Measurements from ENCODE around the gene CHI3L1. TPM values are rescaled to one million over a fixed set of nuclear protein-coding genes. Genes with fewer than 3 reads are reported as not detected.

The CHI3L1 gene
- total and polyA plus RNA-seq, 2 experiments from 2014 or later = 0.22 to 0.23 TPM

DNA sequence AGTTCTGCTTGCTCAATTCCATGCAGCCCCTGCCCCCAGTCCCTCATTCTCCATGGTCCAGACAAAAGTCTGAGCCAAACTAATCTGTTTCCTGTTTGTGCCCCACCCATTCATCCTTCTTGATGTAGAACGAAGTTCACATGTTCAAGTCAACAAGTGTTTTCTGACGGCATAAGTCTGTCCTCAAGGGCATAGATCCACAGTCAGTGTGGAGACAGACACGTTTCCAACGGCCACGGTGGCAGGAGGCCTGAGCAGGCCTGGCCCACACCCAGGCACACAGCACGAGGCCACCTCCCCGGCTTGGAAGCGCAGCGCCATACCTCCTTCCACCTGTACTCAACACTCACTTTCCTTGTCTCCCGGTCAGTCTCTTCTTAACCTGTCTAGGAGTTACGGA lies 42.9 kb downstream of the CHI3L1 start:
- no peak overlapping the region for H3K4me3 ChIP-seq
- no peak overlapping the region for H3K4me2 ChIP-seq (ENCODE audit: unreplicated experiment)
- no peaks in the 10 kb centered on the region for H3K79me2 ChIP-seq (ENCODE audit: insufficient read depth)
- DNase-seq = no peak
- 65 to 77% methylated on average over 11 of the region's 11 CpGs for WGBS, 2 experiments (ENCODE audit: low coverage in 1 of 2, low lambda C conversion rate in 2 of 2, missing lambda C conversion rate in 2 of 2)
- H3K9me3 ChIP-seq (ENCODE audit: low read depth) = no peaks in the 10 kb centered on the region
- H4K20me1 ChIP-seq (ENCODE audit: insufficient read depth) = no peaks in the 10 kb centered on the region
- H3K27me3 ChIP-seq (replicated peaks; ENCODE audit: insufficient read depth) = no peaks in the 10 kb centered on the region
- H3K9ac ChIP-seq = no peak overlapping the region
- TF ChIP-seq EZH2phosphoT487 (IDR thresholded peaks at IDR 0.05; ENCODE audit: insufficient read depth, low read depth) (no peak), EZH2 (IDR thresholded peaks at IDR 0.05; ENCODE audit: insufficient read depth, poor library complexity, severe bottlenecking) (no peak)
- H2AFZ ChIP-seq = no peak overlapping the region
- H3K36me3 ChIP-seq (ENCODE audit: low read depth) = no peaks in the 10 kb centered on the region
- no peak overlapping the region for H3K27ac ChIP-seq
- H3K4me1 ChIP-seq (ENCODE audit: insufficient read depth) = peaks cover 11% of the 10 kb centered on the region; the same call in 1 of the 2 replicates
- no peaks in the 10 kb centered on the region for H3K9me2 ChIP-seq (ENCODE audit: insufficient read depth)
- H3F3A ChIP-seq (ENCODE audit: insufficient read depth) = peaks cover 3% of the 10 kb centered on the region; the same call in 1 of the 2 replicates
- in situ Hi-C loops (cut with MboI) = no loop called here

DNA sequence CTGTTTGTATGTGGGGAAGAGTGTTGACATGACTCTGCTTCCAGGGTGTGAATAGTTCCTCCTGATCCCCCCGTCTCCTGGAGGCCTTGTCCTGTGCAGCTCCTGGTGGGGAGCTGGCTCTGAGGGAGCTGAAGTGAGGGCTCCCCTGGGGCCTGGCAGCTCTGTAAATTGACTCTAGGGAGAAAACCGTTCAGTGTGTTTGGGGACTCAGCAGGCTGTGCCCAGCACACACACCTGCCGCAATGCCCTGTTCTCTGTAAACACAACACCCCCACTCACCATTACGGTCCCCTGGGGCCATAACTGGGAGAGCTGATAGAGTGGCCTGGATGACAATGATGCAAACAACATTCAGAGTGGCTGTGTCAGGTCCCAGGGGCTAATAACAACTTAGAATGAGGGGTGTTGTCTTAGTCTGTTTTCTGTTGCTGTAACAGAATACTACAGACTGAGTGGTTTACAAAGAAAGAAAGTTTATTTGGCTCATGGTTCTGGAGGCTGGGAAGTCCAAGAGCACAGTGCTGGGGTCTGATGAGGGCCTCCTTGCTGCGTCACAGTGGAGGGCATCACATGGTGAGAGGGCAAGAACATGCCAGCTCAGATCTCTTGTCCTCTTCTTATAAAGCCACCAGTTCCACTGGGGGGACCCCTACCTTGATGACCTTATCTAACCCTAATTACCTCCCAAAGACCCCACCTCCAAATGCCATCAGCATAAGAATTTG lies 43.7 kb downstream of the CHI3L1 start:
- WGBS, 2 experiments (ENCODE audit: low coverage in 1 of 2, low lambda C conversion rate in 2 of 2, missing lambda C conversion rate in 2 of 2) = 84 to 86% methylated on average over 4 to 5 of the region's 5 CpGs
- Histone ChIP-seq H3K4me3 (no peak overlapping the region), H2AFZ (no peak overlapping the region), H3F3A (ENCODE audit: insufficient read depth) (peaks cover 3% of the 10 kb centered on the region; the same call in 1 of the 2 replicates), H3K9ac (no peak overlapping the region), H3K4me1 (ENCODE audit: insufficient read depth) (peaks cover 11% of the 10 kb centered on the region; the same call in 1 of the 2 replicates), H3K79me2 (ENCODE audit: insufficient read depth) (no peaks in the 10 kb centered on the region), H3K27me3 (replicated peaks; ENCODE audit: insufficient read depth) (no peaks in the 10 kb centered on the region), H3K9me3 (ENCODE audit: low read depth) (no peaks in the 10 kb centered on the region), H3K4me2 (ENCODE audit: unreplicated experiment) (no peak overlapping the region), H3K9me2 (ENCODE audit: insufficient read depth) (no peaks in the 10 kb centered on the region), H3K36me3 (ENCODE audit: low read depth) (no peaks in the 10 kb centered on the region), H3K27ac (no peak overlapping the region), H4K20me1 (ENCODE audit: insufficient read depth) (no peaks in the 10 kb centered on the region)
- no peak for DNase-seq
- TF ChIP-seq EZH2phosphoT487 (IDR thresholded peaks at IDR 0.05; ENCODE audit: insufficient read depth, low read depth) (no peak), EZH2 (IDR thresholded peaks at IDR 0.05; ENCODE audit: insufficient read depth, poor library complexity, severe bottlenecking) (no peak)
- in situ Hi-C loops (cut with MboI) = no loop called here

DNA sequence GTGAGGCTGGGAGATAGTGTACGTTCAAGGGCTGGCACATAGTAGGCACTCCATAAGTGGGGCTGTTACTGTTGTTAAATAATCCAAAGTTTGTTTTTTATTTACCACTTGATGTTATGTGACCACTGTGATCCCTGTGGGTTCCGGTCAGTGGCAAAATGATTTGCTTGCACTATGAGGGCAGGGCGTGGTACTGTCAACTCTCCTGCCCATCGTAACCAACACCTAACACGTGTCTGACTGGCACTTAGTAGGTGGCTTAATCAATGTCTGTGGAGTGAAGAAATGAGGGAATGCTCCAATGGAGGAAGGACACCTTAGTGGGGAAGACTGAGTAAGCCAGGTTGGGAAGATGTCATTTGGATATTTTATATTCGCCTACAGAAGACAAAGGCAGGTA lies 44.4 kb downstream of the CHI3L1 start:
- H3K9me2 ChIP-seq (ENCODE audit: insufficient read depth) = no peaks in the 10 kb centered on the region
- in situ Hi-C loops (cut with MboI) = no loop called here
- TF ChIP-seq EZH2 (IDR thresholded peaks at IDR 0.05; ENCODE audit: insufficient read depth, poor library complexity, severe bottlenecking) = no peak
- H2AFZ ChIP-seq = no peak overlapping the region
- no peak overlapping the region for H3K27ac ChIP-seq
- H3F3A ChIP-seq (ENCODE audit: insufficient read depth) = peaks cover 3% of the 10 kb centered on the region; the same call in 1 of the 2 replicates
- H3K4me1 ChIP-seq (ENCODE audit: insufficient read depth) = peaks cover 11% of the 10 kb centered on the region; the same call in 1 of the 2 replicates
- H4K20me1 ChIP-seq (ENCODE audit: insufficient read depth) = no peaks in the 10 kb centered on the region
- no peak overlapping the region for H3K9ac ChIP-seq
- WGBS, 2 experiments (ENCODE audit: low coverage in 1 of 2, low lambda C conversion rate in 2 of 2, missing lambda C conversion rate in 2 of 2) = 81 to 88% methylated on average over 6 of the region's 6 CpGs
- H3K79me2 ChIP-seq (ENCODE audit: insufficient read depth) = no peaks in the 10 kb centered on the region
- no peak for DNase-seq
- no peaks in the 10 kb centered on the region for H3K36me3 ChIP-seq (ENCODE audit: low read depth)
- no peak overlapping the region for H3K4me3 ChIP-seq
- H3K9me3 ChIP-seq (ENCODE audit: low read depth) = no peaks in the 10 kb centered on the region
- H3K27me3 ChIP-seq (replicated peaks; ENCODE audit: insufficient read depth) = no peaks in the 10 kb centered on the region
- no peak overlapping the region for H3K4me2 ChIP-seq (ENCODE audit: unreplicated experiment)

DNA sequence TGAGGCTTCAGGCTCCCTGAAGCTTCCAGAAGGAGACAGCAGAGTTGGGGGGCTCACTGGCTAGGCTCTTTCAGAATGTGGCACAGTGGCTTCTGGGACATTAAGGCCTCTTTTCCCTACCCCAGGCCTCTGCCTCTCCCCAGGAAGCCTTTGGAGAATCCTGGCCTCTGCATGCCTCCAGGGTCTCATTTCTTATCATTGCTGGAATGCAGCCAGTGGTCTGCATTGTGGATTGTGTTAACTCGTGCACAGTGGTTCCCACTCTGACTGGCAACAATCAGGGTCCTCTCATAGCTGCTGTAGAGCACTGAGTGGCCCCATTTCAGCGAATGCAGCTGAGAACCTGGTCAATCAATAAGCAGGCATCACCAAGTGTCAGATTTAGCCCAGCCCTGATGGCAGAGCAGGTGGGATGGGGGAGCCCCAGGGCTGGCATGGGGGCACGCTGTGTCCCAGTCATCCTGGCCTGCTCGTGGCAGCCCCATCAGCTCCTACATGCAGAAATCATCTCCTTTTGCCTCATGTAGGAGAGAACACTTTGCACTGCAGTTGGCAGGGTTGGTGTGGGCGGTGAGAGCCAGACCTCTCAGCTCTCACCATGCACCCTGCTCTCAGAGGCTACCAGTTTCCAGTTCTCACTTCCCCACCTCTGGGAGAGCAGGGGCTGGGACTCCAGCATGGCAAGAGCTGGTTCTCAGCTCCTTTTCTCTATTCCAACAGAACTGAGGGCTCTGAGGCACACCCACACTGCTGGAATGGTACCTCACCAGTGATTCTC lies 45.6 kb downstream of the CHI3L1 start:
- peaks cover 3% of the 10 kb centered on the region; the same call in 1 of the 2 replicates for H3F3A ChIP-seq (ENCODE audit: insufficient read depth)
- DNase-seq = no peak
- in situ Hi-C loops (cut with MboI) = no loop called here

More for the DNA sequence above, 45.6 kb downstream of the CHI3L1 start:
- no peaks in the 10 kb centered on the region for H3K9me3 ChIP-seq (ENCODE audit: low read depth)
- H2AFZ ChIP-seq = no peak overlapping the region
- H3K36me3 ChIP-seq (ENCODE audit: low read depth) = no peaks in the 10 kb centered on the region
- no peaks in the 10 kb centered on the region for H3K27me3 ChIP-seq (replicated peaks; ENCODE audit: insufficient read depth)
- no peaks in the 10 kb centered on the region for H4K20me1 ChIP-seq (ENCODE audit: insufficient read depth)
- no peak overlapping the region for H3K9ac ChIP-seq
- TF ChIP-seq EZH2phosphoT487 (IDR thresholded peaks at IDR 0.05; ENCODE audit: insufficient read depth, low read depth) (no peak), EZH2 (IDR thresholded peaks at IDR 0.05; ENCODE audit: insufficient read depth, poor library complexity, severe bottlenecking) (no peak)
- no peaks in the 10 kb centered on the region for H3K79me2 ChIP-seq (ENCODE audit: insufficient read depth)
- H3K27ac ChIP-seq = no peak overlapping the region
- no peak overlapping the region for H3K4me2 ChIP-seq (ENCODE audit: unreplicated experiment)
- 63 to 71% methylated on average over 3 to 5 of the region's 5 CpGs for WGBS, 2 experiments (ENCODE audit: low coverage in 1 of 2, low lambda C conversion rate in 2 of 2, missing lambda C conversion rate in 2 of 2)
- no peak overlapping the region for H3K4me3 ChIP-seq
- no peaks in the 10 kb centered on the region for H3K9me2 ChIP-seq (ENCODE audit: insufficient read depth)
- H3K4me1 ChIP-seq (ENCODE audit: insufficient read depth) = peaks cover 11% of the 10 kb centered on the region; the same call in 1 of the 2 replicates

Measured in GM23248 (cell line).